ENCODE results near the gene F2RL2. TPM values are rescaled to one million over a fixed set of nuclear protein-coding genes. Genes with fewer than 3 reads are reported as not detected.

The F2RL2 gene
- total RNA-seq, 6 experiments from 2014 or later, result 40.8 to 87.2 (median 54.3) TPM

DNA sequence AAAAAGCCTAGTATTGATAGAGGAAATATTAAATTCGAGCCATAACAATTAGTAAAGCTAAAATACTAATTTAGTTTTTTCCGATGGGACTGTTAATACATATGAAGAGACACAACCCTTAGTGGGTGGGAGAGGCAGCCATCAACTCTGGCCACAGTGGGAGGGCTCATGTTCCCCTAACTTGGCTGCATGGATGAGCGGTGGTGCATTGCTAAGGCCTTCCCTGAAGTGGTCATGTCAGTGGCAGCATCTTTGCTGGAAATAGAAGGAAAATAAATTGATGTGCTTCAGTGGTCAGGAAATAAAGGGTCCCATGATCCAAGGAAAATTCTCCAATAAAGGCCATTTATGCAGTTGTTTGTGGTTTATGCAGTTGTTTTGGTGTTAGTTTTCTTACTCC, 33.9 kb upstream of the F2RL2 start:
- TF ChIP-seq, protein P1, sequence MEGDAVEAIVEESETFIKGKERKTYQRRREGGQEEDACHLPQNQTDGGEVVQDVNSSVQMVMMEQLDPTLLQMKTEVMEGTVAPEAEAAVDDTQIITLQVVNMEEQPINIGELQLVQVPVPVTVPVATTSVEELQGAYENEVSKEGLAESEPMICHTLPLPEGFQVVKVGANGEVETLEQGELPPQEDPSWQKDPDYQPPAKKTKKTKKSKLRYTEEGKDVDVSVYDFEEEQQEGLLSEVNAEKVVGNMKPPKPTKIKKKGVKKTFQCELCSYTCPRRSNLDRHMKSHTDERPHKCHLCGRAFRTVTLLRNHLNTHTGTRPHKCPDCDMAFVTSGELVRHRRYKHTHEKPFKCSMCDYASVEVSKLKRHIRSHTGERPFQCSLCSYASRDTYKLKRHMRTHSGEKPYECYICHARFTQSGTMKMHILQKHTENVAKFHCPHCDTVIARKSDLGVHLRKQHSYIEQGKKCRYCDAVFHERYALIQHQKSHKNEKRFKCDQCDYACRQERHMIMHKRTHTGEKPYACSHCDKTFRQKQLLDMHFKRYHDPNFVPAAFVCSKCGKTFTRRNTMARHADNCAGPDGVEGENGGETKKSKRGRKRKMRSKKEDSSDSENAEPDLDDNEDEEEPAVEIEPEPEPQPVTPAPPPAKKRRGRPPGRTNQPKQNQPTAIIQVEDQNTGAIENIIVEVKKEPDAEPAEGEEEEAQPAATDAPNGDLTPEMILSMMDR (IDR thresholded peaks at IDR 0.05), result no peak

DNA sequence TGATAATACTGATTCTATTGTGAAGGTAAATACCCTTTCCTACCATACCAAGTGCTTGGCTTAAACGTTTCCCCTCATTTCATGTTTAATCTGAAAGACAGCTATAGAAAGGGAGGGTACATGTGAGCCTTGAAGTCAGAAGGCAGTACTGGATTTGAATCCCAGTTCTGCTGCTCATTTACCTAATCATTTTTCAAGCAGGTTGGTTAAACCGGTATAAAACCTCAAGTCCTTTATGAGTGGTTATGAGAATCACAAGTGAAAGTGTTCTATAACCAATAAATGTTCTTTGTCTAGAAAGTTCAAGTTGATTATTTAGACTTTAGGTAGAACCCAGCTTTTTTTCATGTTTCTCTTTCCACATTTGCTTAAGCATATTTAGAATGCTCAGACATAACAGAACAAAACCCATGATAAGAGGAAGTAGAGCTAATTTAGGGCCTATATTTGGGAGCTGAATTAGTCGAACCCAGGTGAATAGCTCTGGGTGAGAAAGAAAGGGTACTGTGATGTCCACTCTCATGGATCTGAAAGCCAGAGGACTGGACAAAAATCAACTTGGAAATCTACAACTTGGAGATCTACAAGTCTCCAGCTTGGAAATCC, 29.7 kb upstream of the F2RL2 start:
- Mint-ChIP-seq H3K36me3 (ENCODE audit: low read depth) (peaks cover 19% of the 10 kb centered on the region), H3K27ac (no peak overlapping the region), H3K27me3 (ENCODE audit: insufficient read depth) (peaks cover 2% of the 10 kb centered on the region), H3K4me1 (ENCODE audit: low read depth) (no peaks in the 10 kb centered on the region), H3K9me3 (peaks cover 24% of the 10 kb centered on the region), H3K4me3 (no peak overlapping the region)
- TF ChIP-seq, protein P1 (IDR thresholded peaks at IDR 0.05), result no peak
- DNase-seq, result no peak

More for the DNA sequence above, 33.9 kb upstream of the F2RL2 start:
- peaks cover 23% of the 10 kb centered on the region for H3K4me1 Mint-ChIP-seq (ENCODE audit: low read depth)
- H3K4me3 Mint-ChIP-seq, result no peak overlapping the region
- no peaks in the 10 kb centered on the region for H3K9me3 Mint-ChIP-seq
- no peaks in the 10 kb centered on the region for H3K36me3 Mint-ChIP-seq (ENCODE audit: low read depth)
- no peak for DNase-seq
- H3K27ac Mint-ChIP-seq, result no peak overlapping the region
- peaks cover 2% of the 10 kb centered on the region for H3K27me3 Mint-ChIP-seq (ENCODE audit: insufficient read depth)

DNA sequence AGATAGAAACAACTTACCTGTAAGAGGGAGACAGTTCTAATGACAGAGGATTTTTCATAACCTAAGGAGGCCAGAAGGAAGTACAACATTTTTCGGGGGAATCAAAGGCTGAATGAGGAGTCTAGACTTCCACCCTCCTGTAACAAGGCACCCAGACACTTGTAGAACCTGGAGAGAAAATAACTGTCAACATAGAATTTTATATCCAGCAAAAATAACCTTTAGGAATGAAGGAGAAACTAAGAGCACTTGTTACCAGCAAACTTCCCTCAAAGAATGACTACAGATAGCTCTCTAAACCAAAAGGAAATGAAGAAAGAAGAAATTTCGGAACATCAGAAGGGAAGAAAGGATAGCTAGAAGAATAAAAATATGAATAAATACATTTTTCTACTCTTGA, 25.9 kb upstream of the F2RL2 start:
- Mint-ChIP-seq H3K4me1 (ENCODE audit: low read depth) (peaks cover 7% of the 10 kb centered on the region; the same call in 1 of the 2 replicates), H3K36me3 (ENCODE audit: low read depth) (peaks cover 25% of the 10 kb centered on the region)

DNA sequence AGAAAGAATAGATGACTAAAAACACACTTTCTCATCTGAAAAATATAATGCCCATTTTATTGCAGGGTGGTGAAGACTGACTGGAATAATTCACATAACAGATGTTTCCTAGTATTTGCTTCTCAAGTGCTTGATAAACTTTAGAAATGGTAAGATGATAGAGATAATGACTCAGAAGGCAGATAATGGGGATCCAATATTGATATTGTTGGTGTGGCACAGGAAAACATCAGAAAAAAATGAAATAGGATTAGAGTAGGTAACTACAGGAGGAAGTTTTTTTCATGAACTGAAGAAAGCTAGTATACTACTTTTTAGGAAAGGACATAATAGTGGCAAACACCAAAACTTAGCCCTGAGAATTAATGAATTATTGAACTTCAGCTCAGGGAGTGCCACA, 20.2 kb upstream of the F2RL2 start:
- peaks cover 7% of the 10 kb centered on the region for H3K36me3 Mint-ChIP-seq (ENCODE audit: low read depth)
- H3K4me3 Mint-ChIP-seq, result no peak overlapping the region
- TF ChIP-seq, protein P1 (IDR thresholded peaks at IDR 0.05), result no peak
- no peak overlapping the region for H3K27ac Mint-ChIP-seq
- peaks cover 48% of the 10 kb centered on the region for H3K4me1 Mint-ChIP-seq (ENCODE audit: low read depth)
- DNase-seq, result no peak
- H3K9me3 Mint-ChIP-seq, result peaks cover under 1% of the 10 kb centered on the region
- H3K27me3 Mint-ChIP-seq (ENCODE audit: insufficient read depth), result no peaks in the 10 kb centered on the region

More for the DNA sequence above, 25.9 kb upstream of the F2RL2 start:
- Mint-ChIP-seq H3K4me3 (no peak overlapping the region), H3K27me3 (ENCODE audit: insufficient read depth) (no peaks in the 10 kb centered on the region; the same call in 1 of the 2 replicates), H3K27ac (no peak overlapping the region), H3K9me3 (peaks cover 24% of the 10 kb centered on the region)
- no peak for DNase-seq
- TF ChIP-seq, protein P1 (IDR thresholded peaks at IDR 0.05), result no peak

- Mint-ChIP-seq H3K36me3 (ENCODE audit: low read depth) (peaks cover 6% of the 10 kb centered on the region; the same call in 1 of the 2 replicates), H3K27ac (peak overlapping the region; percentile 66), H3K27me3 (ENCODE audit: insufficient read depth) (no peaks in the 10 kb centered on the region), H3K4me1 (ENCODE audit: low read depth) (peaks cover 49% of the 10 kb centered on the region), H3K4me3 (no peak overlapping the region), H3K9me3 (no peaks in the 10 kb centered on the region)
- TF ChIP-seq, protein P1 (IDR thresholded peaks at IDR 0.05), result no peak
- DNase-seq, result no peak
Observed at GRCh38 chr5:76642390-76643040, 19.3 kb upstream of the F2RL2 start.
